Osteocyte (in vitro differentiated cells): ENCODE data around the gene CFAP107. TPM values are rescaled to one million over a fixed set of nuclear protein-coding genes. Genes with fewer than 3 reads are reported as not detected.

Source experiments
- DNase-seq: peaks from one replicate; pipeline ENCODE4 v3.0.0; 2021; ENCODE audit warnings: mixed read lengths; ENCODE audit not compliant: unreplicated experiment; ENCODE audit errors: extremely low spot score
- H3K27ac Mint-ChIP-seq: one replicate; pipeline ENCODE4 v1.8.0; 2021; ENCODE audit warnings: mild to moderate bottlenecking, mixed read lengths; ENCODE audit not compliant: unreplicated experiment
- H3K27me3 Mint-ChIP-seq: one replicate; pipeline ENCODE4 v1.8.0; 2021; ENCODE audit warnings: mixed read lengths; ENCODE audit not compliant: unreplicated experiment
- H3K36me3 Mint-ChIP-seq: one replicate; pipeline ENCODE4 v1.8.0; 2021; ENCODE audit warnings: mixed read lengths; ENCODE audit not compliant: unreplicated experiment
- H3K4me1 Mint-ChIP-seq: one replicate; pipeline ENCODE4 v1.8.0; 2021; ENCODE audit warnings: mixed read lengths; ENCODE audit not compliant: unreplicated experiment
- H3K4me3 Mint-ChIP-seq: one replicate; pipeline ENCODE4 v1.8.0; 2021; ENCODE audit warnings: mild to moderate bottlenecking, moderate library complexity, mixed read lengths; ENCODE audit not compliant: unreplicated experiment
- H3K9me3 Mint-ChIP-seq: one replicate; pipeline ENCODE4 v1.8.0; 2021; ENCODE audit warnings: mixed read lengths; ENCODE audit not compliant: unreplicated experiment
- CTCF ChIP-seq: fragments of 200-600 bp; sonication (generic); IDR thresholded peaks from 2 replicates; pipeline ENCODE4 v1.5.0; 2021; ENCODE audit warnings: antibody characterized with exemption, mild to moderate bottlenecking, moderate library complexity
- total RNA-seq: library from RNA; stranded (reverse); gene quantifications from 2 replicates; pipeline ENCODE4 v1.2.1, GENCODE V29; 2021

CFAP107 gene
- total RNA-seq, 1 donor from 2014 or later: not detected

- peaks cover 7% of the 10 kb centered on the region for H3K27me3 Mint-ChIP-seq
- no peak for TF ChIP-seq CTCF
- H3K9me3 Mint-ChIP-seq: peaks cover 13% of the 10 kb centered on the region
- peak; percentile 80 for DNase-seq
- no peak overlapping the region for H3K4me3 Mint-ChIP-seq
- H3K4me1 Mint-ChIP-seq: no peaks in the 10 kb centered on the region
- no peaks in the 10 kb centered on the region for H3K36me3 Mint-ChIP-seq
- H3K27ac Mint-ChIP-seq: no peak overlapping the region
These were observed 24.6 kb downstream of the CFAP107 start for GRCh38 chr1:12770620-12771019.

- TF ChIP-seq CTCF: no peak
- H3K27me3 Mint-ChIP-seq: peaks cover 7% of the 10 kb centered on the region
- no peak overlapping the region for H3K4me3 Mint-ChIP-seq
- no peaks in the 10 kb centered on the region for H3K4me1 Mint-ChIP-seq
- no peak overlapping the region for H3K27ac Mint-ChIP-seq
- peaks cover 13% of the 10 kb centered on the region for H3K9me3 Mint-ChIP-seq
- H3K36me3 Mint-ChIP-seq: no peaks in the 10 kb centered on the region
- peak; percentile 59 for DNase-seq
These were observed 25.2 kb downstream of the CFAP107 start for GRCh38 chr1:12771186-12771585.

GRCh38 chr1:12772520-12772919, 26.5 kb downstream of the CFAP107 start:
- peaks cover 8% of the 10 kb centered on the region for H3K9me3 Mint-ChIP-seq

GRCh38 chr1:12773438-12773837, 27.4 kb downstream of the CFAP107 start, which contains the start of gene PRAMEF12:
PRAMEF12 (plus strand) TSS chr1:12773738; CDS start chr1:12774868, 1,130 bp downstream.
- TF ChIP-seq CTCF: no peak

More at GRCh38 chr1:12772520-12772919, 26.5 kb downstream of the CFAP107 start:
- Mint-ChIP-seq H3K4me1 (no peaks in the 10 kb centered on the region), H3K27me3 (peaks cover 6% of the 10 kb centered on the region), H3K36me3 (no peaks in the 10 kb centered on the region), H3K27ac (no peak overlapping the region), H3K4me3 (no peak overlapping the region)
- no peak for TF ChIP-seq CTCF
- DNase-seq: peak; percentile 63

GRCh38 chr1:12774801-12775345, 28.9 kb downstream of the CFAP107 start:
- peak; percentile 69 for DNase-seq
- Mint-ChIP-seq H3K4me3 (no peak overlapping the region), H3K9me3 (peaks cover 8% of the 10 kb centered on the region), H3K36me3 (no peaks in the 10 kb centered on the region), H3K4me1 (no peaks in the 10 kb centered on the region), H3K27ac (no peak overlapping the region), H3K27me3 (peaks cover 3% of the 10 kb centered on the region)
- TF ChIP-seq CTCF: no peak

More at GRCh38 chr1:12773438-12773837, 27.4 kb downstream of the CFAP107 start, which contains the start of gene PRAMEF12:
- peaks cover 8% of the 10 kb centered on the region for H3K9me3 Mint-ChIP-seq
- H3K27me3 Mint-ChIP-seq: peaks cover 3% of the 10 kb centered on the region
- no peak within 1 kb of the TSS for H3K4me3 Mint-ChIP-seq
- no peak within 1 kb of the TSS for H3K27ac Mint-ChIP-seq
- peak; percentile 46 for DNase-seq
- H3K36me3 Mint-ChIP-seq: no peaks in the 10 kb centered on the region
- H3K4me1 Mint-ChIP-seq: no peaks in the 10 kb centered on the region
